HCT116 (cell line): Measurements from ENCODE around the gene DDX19B. TPM values are rescaled to one million over a fixed set of nuclear protein-coding genes. Genes with fewer than 3 reads are reported as not detected.

ENCODE experiments used
- ATAC-seq: fragments of 200-7000 bp; cut with Tn5 transposase; 2 replicates; pipeline ENCODE4 v1.9.1; 2020; ENCODE audit warnings: mild to moderate bottlenecking, moderate library complexity
- BruUV-seq: library from RNA; stranded (reverse); fragments of 400-500 nt; replicated peaks from 2 replicates; lab custom pipeline; 2021; lab: Mats Ljungman, UMichigan
- CTCF ChIA-PET: fragments of 300-600 bp; sonication (Branson Sonifier 250); formaldehyde crosslinking; loops from one replicate; lab custom pipeline; 2021; ENCODE audit warnings: antibody characterized with exemption; lab: Charles Lee
- POLR2A ChIA-PET: fragments of 300-600, 350-600 bp; sonication (Branson Sonifier 250); formaldehyde crosslinking; loops from one replicate; lab custom pipeline; 2021; ENCODE audit warnings: antibody characterized with exemption; lab: Charles Lee
- RAD21 ChIA-PET, 2 experiments: fragments of 300-600 bp; sonication (Branson Sonifier 250); formaldehyde crosslinking; loops; one replicate each; lab custom pipeline; 2023; ENCODE audit warnings: low total read pairs in 2 of 2; ENCODE audit not compliant: uncharacterized antibody in 2 of 2, unreplicated experiment in 2 of 2, low non-redundant PET in 1 of 2; lab: Charles Lee
- DNase-seq: peaks from one replicate; pipeline ENCODE4 v3.0.0-alpha.2; 2010; ENCODE audit warnings: low read depth, low spot score
- H2AFZ ChIP-seq: fragments of 200-600 bp; shearing (Covaris generic), sonication (generic); 2 replicates; pipeline ENCODE4 v1.6.1; 2017; ENCODE audit warnings: low read depth, mixed run types, mixed read lengths, antibody characterized with exemption, low read length; ENCODE audit not compliant: poor library complexity, severe bottlenecking
- H3K27ac ChIP-seq: 2 replicates; pipeline ENCODE4 v1.5.1; 2012; ENCODE audit warnings: low read depth, low read length
- H3K27me3 ChIP-seq: fragments of 200-600 bp; sonication (generic); 2 replicates; pipeline ENCODE4 v1.6.1; 2016; ENCODE audit warnings: mixed run types, low read length, mixed read lengths; ENCODE audit not compliant: insufficient read depth
- H3K36me3 ChIP-seq, 2 experiments: fragments of 200-500 bp in 1 of 2; fragments of 200-600 bp in 1 of 2; sonication (Bioruptor generic) in 1 of 2; sonication (generic) in 1 of 2; 2 replicates each; pipeline versions ENCODE4 v1.5.1 to v1.6.1; 2014 to 2016; ENCODE audit warnings: low read length in 2 of 2, inconsistent platforms in 1 of 2, mixed read lengths in 1 of 2, mixed run types in 1 of 2; ENCODE audit not compliant: insufficient read depth in 2 of 2, control insufficient read depth in 1 of 2
- H3K4me1 ChIP-seq, 2 experiments: fragments of 200-600 bp in 1 of 2; sonication (generic) in 1 of 2; 2 replicates each; pipeline versions ENCODE4 v1.5.1 to v1.6.1; 2012 to 2017; ENCODE audit warnings: low read length in 2 of 2, inconsistent platforms in 1 of 2, mild to moderate bottlenecking in 1 of 2, mixed read lengths in 1 of 2, mixed run types in 1 of 2, moderate library complexity in 1 of 2; ENCODE audit not compliant: insufficient read depth in 2 of 2, control insufficient read depth in 1 of 2
- H3K4me2 ChIP-seq: fragments of 200-600 bp; sonication (generic); 2 replicates; pipeline ENCODE4 v1.6.1; 2017; ENCODE audit warnings: mixed run types, low read length, mixed read lengths
- H3K4me3 ChIP-seq, 2 experiments: fragments of 200-600 bp in 1 of 2; sonication (generic) in 1 of 2; replicated peaks in 1 of 2; 2 replicates each; pipeline ENCODE4 v1.5.1; 2011 to 2016; ENCODE audit warnings: low read length in 2 of 2, control low read depth in 1 of 2, low read depth in 1 of 2, mild to moderate bottlenecking in 1 of 2, mixed read lengths in 1 of 2, mixed run types in 1 of 2
- H3K79me2 ChIP-seq: fragments of 200-600 bp; sonication (generic); 2 replicates; pipeline ENCODE4 v1.6.1; 2017; ENCODE audit warnings: mild to moderate bottlenecking, mixed run types, low read length, moderate library complexity, mixed read lengths; ENCODE audit not compliant: insufficient read depth
- H3K9ac ChIP-seq: fragments of 200-600 bp; sonication (generic); 2 replicates; pipeline ENCODE4 v1.6.1; 2016; ENCODE audit warnings: low read length, mixed read lengths
- H3K9me2 ChIP-seq: fragments of 200-600 bp; sonication (generic), shearing (Covaris generic); 2 replicates; pipeline ENCODE4 v1.6.1; 2017; ENCODE audit warnings: mixed run types, mild to moderate bottlenecking, moderate library complexity; ENCODE audit not compliant: insufficient read depth
- H3K9me3 ChIP-seq, 2 experiments: fragments of 200-500 bp in 1 of 2; fragments of 200-600 bp in 1 of 2; sonication (Bioruptor generic) in 1 of 2; sonication (generic) in 1 of 2; 2 replicates each; pipeline ENCODE4 v1.6.1; 2014 to 2017; ENCODE audit warnings: low read length in 2 of 2, mixed read lengths in 2 of 2, inconsistent platforms in 1 of 2, low read depth in 1 of 2, mild to moderate bottlenecking in 1 of 2, mixed run types in 1 of 2, moderate library complexity in 1 of 2; ENCODE audit not compliant: control insufficient read depth in 1 of 2, insufficient read depth in 1 of 2
- H4K20me1 ChIP-seq: fragments of 200-600 bp; sonication (generic), shearing (Covaris generic); 2 replicates; pipeline ENCODE4 v1.6.1; 2017; ENCODE audit warnings: mixed run types, mild to moderate bottlenecking, moderate library complexity; ENCODE audit not compliant: insufficient read depth
- ATF3 ChIP-seq: IDR thresholded peaks from 2 replicates; pipeline ENCODE4 v1.6.1; 2012
- CBX3 ChIP-seq: IDR thresholded peaks from 2 replicates; pipeline ENCODE4 v1.6.1; 2012; ENCODE audit warnings: low read depth
- CEBPB ChIP-seq: IDR thresholded peaks from 2 replicates; pipeline ENCODE4 v1.6.1; 2012; ENCODE audit warnings: low read depth
- CTCF ChIP-seq, 3 experiments: fragments of 200-600 bp in 1 of 3; sonication (generic) in 1 of 3; IDR thresholded peaks in 2 of 3; conservative IDR thresholded peaks in 1 of 3; 2 replicates each; pipeline ENCODE4 v1.5.1; 2012 to 2017; ENCODE audit warnings: low read depth in 2 of 3, low read length in 2 of 3, antibody characterized with exemption in 1 of 3, borderline replicate concordance in 1 of 3, control low read depth in 1 of 3, mild to moderate bottlenecking in 1 of 3, mixed read lengths in 1 of 3, mixed run types in 1 of 3, moderate library complexity in 1 of 3; ENCODE audit not compliant: insufficient read depth in 1 of 3
- EGR1 ChIP-seq: IDR thresholded peaks from 2 replicates; pipeline ENCODE4 v1.6.1; 2012; ENCODE audit warnings: low read depth
- EZH2 ChIP-seq: fragments of 200-600 bp; sonication (generic); IDR thresholded peaks from 2 replicates; pipeline ENCODE4 v1.6.1; 2017; ENCODE audit warnings: antibody characterized with exemption, mixed run types
- EZH2phosphoT487 ChIP-seq: fragments of 200-600 bp; IDR thresholded peaks from 2 replicates; pipeline ENCODE4 v1.6.1; 2018; ENCODE audit warnings: antibody characterized with exemption, borderline replicate concordance
- FOSL1 ChIP-seq: IDR thresholded peaks from 2 replicates; pipeline ENCODE4 v1.6.1; 2012; ENCODE audit warnings: low read depth
- JUND ChIP-seq: IDR thresholded peaks from 2 replicates; pipeline ENCODE4 v1.6.1; 2012
- MAX ChIP-seq: IDR thresholded peaks from 2 replicates; pipeline ENCODE4 v1.6.1; 2012
- POLR2A ChIP-seq: IDR thresholded peaks from 2 replicates; pipeline ENCODE4 v1.7.0; 2011; ENCODE audit warnings: borderline replicate concordance; ENCODE audit not compliant: insufficient read depth, insufficient read length; ENCODE audit errors: extremely low read depth
- POLR2AphosphoS5 ChIP-seq: IDR thresholded peaks from 2 replicates; pipeline ENCODE4 v1.6.1; 2011; ENCODE audit warnings: mild to moderate bottlenecking, low read depth, low read length, moderate library complexity
- SIN3A ChIP-seq: IDR thresholded peaks from 2 replicates; pipeline ENCODE4 v1.6.1; 2012; ENCODE audit warnings: low read depth
- SP1 ChIP-seq: IDR thresholded peaks from 2 replicates; pipeline ENCODE4 v1.6.1; 2012; ENCODE audit warnings: low read depth
- SRF ChIP-seq: IDR thresholded peaks from 2 replicates; pipeline ENCODE4 v1.6.1; 2012; ENCODE audit warnings: low read depth
- TCF7L2 ChIP-seq: IDR thresholded peaks from 2 replicates; pipeline ENCODE4 v1.7.0; 2011; ENCODE audit warnings: borderline replicate concordance, inconsistent platforms; ENCODE audit not compliant: insufficient read depth, insufficient read length; ENCODE audit errors: extremely low read depth
- YY1 ChIP-seq: IDR thresholded peaks from 2 replicates; pipeline ENCODE4 v1.6.1; 2011; ENCODE audit warnings: low read length, low read depth, moderate library complexity, mild to moderate bottlenecking; ENCODE audit not compliant: insufficient replicate concordance; ENCODE audit errors: extremely low read depth
- ZFX ChIP-seq: fragments of 450-650 bp; IDR thresholded peaks from 2 replicates; pipeline ENCODE4 v1.6.1; 2017
- ZNF274 ChIP-seq: fragments of 200-500 bp; sonication (Bioruptor generic); IDR thresholded peaks from 2 replicates; pipeline ENCODE4 v1.6.1; 2014; ENCODE audit warnings: mild to moderate bottlenecking, low read depth, low read length, inconsistent platforms
- intact Hi-C: fragments of 100-400 bp; cut with micrococcal nuclease; formaldehyde crosslinking; loops from 2 replicates; pipeline ENCODE4 v1.10.0; 2022
- total RNA-seq: library from RNA; stranded (reverse); gene quantifications from one replicate; pipeline ENCODE4 v1.2.1, GENCODE V29; 2021; ENCODE audit not compliant: unreplicated experiment

DDX19B gene
- total RNA-seq, 1 experiment from 2014 or later, result 36.6 TPM

- TF ChIP-seq EGR1 (no peak), FOSL1 (no peak), YY1 (no peak), CTCF (IDR thresholded peaks at IDR 0.05 in 2 of 3, conservative IDR thresholded peaks at IDR 0.05 in 1 of 3; ENCODE audit: borderline replicate concordance in 1 of 3, insufficient read depth in 1 of 3, low read depth in 2 of 3, low read length in 2 of 3) (no peak), EZH2phosphoT487 (no peak)
- TF ChIP-seq, all 23 proteins: peak for 0
These were observed 71.9 kb downstream of the DDX19B start (continued) for GRCh38 chr16:70370924-70371323.

GRCh38 chr16:70372921-70373728 lies 74.1 kb downstream of the DDX19B start:
- Histone ChIP-seq H3K36me3 (peaks cover 18 to 34% of the 10 kb centered on the region in 2 experiments; a peak in 3 of 4 replicates), H3K4me2 (no peak overlapping the region), H3K9me2 (no peaks in the 10 kb centered on the region), H3K9ac (no peak overlapping the region), H4K20me1 (no peaks in the 10 kb centered on the region), H3K27me3 (no peaks in the 10 kb centered on the region), H2AFZ (no peak overlapping the region), H3K79me2 (no peaks in the 10 kb centered on the region), H3K4me1 (no peaks in the 10 kb centered on the region; a peak in 1 of 4 replicates), H3K27ac (no peak overlapping the region), H3K9me3 (no peaks in the 10 kb centered on the region), H3K4me3 (no peak overlapping the region)
- ATAC-seq, result no peak
- BruUV-seq, result no TSS peak
- intact Hi-C loops, result loop anchor here (2.0 to 5.0 kb wide), 2 partner anchors 99 to 280 kb away; no protein-coding TSS in a partner anchor
- CTCF ChIA-PET, result no interaction called here
- RAD21 ChIA-PET, result no interaction called here
- POLR2A ChIA-PET, result no interaction called here
- no peak for DNase-seq
- no peak for TF ChIP-seq SIN3A
- no peak for TF ChIP-seq CEBPB
- no peak for TF ChIP-seq ATF3
- TF ChIP-seq SP1, result no peak
- no peak for TF ChIP-seq EZH2
- no peak for TF ChIP-seq FOSL1
- no peak for TF ChIP-seq TCF7L2
- TF ChIP-seq SRF, result no peak
- no peak for TF ChIP-seq YY1
- no peak for TF ChIP-seq ZFX
- TF ChIP-seq ZNF274, result no peak
- no peak for TF ChIP-seq CBX3
- TF ChIP-seq POLR2A, result no peak
- no peak for TF ChIP-seq MAX
- no peak for TF ChIP-seq EGR1
- TF ChIP-seq JUND, result no peak
- no peak for TF ChIP-seq CTCF (IDR thresholded peaks at IDR 0.05 in 2 of 3, conservative IDR thresholded peaks at IDR 0.05 in 1 of 3; ENCODE audit: borderline replicate concordance in 1 of 3, insufficient read depth in 1 of 3, low read depth in 2 of 3, low read length in 2 of 3)
- no peak for TF ChIP-seq POLR2AphosphoS5
